CD4-positive, alpha-beta T cell treated with Interleukin-6 for 4 hours (primary cell): Measurements from ENCODE around the gene DDX54.

Source experiments
- DNase-seq: peaks from one replicate; pipeline ENCODE4 v3.0.0-alpha.2; 2020; ENCODE audit warnings: mixed read lengths

The DDX54 gene

DNA sequence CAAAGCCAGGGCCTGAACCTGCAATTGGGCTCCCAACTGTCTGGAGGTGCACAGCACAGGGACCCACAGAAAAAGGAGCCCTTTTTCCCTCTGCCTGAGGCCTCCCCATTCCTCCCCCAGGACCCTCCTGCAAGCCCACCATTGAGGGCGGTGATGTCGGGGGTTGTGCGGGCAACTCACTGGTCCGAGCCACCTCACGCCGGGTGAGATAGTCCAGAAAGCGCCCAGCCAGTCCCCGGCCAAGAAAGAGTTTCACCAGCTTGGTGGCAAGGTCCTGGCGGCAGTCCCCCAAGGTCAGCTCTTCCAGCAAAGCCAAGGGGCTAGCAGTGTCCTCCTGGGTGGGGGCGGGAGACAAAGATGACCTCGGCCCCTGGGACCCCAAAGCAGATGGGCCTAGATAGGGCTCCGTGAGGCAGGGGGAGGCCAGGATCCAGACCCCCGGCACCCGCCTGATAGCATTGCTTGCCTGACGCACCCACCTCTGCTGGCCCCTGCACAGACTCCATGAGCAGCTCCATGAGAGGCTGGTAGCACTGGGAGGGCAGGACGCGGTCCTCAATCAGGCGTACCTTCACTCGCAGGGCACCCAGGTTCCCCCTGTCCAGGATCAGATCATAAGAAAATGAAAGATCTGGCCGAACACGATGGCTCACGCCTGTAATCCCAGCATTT lies 69.7 kb downstream of the DDX54 start:
- DNase-seq, result no peak

DNA sequence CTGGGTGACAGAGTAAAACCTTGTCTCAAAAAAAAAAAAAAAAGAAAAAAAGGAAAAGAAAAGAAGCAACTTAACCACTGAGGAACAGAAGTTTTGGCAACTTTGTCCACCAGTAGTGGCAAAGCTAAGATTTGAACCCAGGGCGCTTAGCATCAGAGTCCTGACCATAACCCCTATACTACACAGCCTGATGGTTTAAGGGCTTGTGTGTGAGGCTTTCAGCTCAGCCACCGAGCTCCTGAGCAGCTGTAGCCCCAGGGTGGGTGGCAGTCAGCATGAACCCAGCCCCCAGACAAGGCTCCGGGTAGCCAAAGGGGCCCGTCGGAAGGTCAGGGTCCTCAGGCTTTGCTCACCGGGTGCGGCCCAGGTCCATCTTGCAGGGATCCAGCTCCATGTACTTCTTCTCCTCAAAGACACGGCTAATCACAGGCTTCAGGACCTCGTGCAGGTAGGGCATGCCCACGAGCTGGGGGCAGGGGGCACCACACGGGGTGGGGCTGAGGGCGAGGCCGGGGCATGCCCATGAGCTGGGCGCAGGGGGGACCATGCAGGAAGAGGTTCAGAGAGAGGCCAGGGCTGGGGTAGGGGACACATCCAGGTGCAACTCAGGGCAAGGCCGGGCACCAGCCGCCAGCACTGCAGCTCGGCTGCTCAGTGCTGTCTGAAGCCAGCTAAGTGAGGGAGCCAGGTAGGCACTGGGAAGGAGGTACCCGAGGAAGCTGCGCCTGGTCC lies 70.7 kb downstream of the DDX54 start:
- no peak for DNase-seq

DNA sequence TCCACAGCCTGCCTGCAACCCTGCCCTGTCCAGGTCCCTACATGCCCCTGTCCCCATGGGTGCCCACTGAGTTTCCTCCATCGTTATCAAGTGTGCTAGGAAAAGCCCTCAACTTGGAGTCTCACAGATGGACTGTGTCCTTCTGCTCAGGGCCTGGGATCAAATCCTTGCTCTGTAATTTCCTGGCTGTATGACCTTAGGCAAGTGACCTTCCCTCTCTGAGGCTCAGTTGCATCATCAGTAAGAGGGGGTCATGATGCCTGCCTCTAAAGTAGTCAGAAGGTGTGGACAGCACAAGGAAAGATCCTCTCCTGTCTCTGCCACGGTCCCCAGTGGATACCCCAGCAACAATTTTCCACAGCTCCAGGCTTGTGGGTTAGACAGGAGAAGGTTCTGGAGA lies 71.9 kb downstream of the DDX54 start:
- no peak for DNase-seq

DNA sequence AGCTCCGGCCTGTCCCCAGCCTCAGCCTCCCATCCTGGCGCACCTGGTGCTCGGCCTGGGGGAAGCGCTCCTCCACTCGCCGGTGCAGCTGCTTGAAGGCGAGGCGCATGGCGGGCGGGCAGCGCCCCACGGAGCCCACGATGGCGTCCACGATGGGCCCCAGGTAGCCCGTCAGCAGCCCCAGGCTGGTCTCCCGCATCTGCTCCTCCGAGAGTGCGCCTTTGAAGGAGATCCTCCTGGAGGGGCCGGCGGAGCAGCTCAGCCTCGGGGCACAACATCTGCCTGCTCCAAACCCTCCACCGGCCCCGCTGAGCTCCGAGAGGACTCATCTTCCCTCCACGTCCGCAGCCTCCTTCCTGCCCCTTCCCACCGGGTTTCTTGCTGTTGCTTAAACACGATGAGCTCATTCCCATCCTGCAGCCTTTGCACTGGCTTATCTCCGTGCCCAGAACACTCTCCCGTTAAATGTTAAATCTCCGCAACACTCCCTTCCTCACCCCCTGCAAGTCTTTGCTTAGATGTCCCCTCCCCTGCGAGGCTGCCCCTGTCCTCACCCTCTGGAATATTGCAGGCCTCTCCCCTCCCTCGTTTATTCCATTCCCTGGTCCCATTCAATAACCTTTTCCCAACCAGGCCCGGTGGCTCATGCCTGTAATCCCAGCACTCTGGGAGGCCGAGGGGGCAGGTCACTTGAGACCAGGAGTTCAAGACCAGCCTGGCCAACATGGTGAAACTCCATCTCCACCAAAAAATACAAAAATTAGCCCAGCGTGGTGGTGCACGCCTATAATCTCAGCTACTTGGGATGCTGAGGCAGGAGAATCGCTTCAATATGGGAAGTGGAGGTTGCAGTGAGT lies 73.0 kb downstream of the DDX54 start:
- DNase-seq, result no peak

DNA sequence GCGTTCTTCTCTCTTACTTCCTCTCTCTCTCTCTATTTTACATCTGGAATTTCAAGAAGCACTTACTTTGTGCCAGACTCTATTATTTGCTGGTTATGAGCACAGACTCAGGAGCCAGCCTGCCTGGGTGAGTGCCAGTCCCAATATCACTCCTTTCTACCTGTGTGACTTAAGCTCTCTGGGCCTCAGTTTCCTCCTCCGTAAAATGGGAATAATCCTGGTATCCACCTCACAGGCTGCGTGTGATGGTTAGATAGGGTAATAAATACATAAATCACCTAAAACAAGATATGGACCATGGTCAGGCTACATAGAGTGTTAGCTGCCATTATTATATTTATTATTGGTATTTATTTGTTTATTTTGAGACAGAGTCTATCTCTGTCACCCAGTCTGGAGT lies 74.0 kb downstream of the DDX54 start:
- DNase-seq, result no peak

DNA sequence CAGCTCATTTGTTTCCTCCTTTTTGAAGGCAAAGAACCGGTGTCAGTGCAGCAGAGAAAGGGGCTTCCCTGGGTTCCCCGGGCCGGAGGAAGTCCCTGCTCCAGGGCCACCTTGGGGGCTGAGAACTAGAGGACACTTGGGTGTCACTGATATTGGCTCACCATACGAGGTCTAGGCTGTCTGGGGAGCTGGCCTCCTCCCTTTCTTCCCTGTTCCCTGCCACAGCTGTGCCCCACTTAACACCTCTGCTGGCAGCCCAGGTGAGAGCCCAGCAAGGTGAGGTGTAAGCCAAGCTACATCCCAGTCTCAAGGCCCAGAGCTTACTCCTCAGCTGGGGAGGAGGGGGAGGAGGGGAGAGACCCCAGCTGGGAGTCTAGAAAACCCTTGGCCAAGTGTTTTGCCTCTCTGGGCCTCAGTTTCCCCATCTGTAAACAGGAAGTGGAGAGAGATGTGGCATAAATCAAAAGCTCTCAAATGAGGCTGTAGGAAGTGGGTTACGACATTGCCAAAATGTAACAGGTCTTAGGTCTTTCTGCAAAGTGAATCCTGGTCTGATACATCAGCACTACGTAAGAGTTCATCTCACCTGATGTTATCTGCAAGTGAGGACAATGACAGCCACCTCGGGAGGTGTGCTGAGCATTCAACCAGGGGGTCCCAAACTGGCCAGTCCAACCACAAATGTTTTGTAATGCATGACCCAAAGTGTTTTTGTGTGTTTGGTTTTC lies 75.2 kb downstream of the DDX54 start:
- no peak for DNase-seq

DNA sequence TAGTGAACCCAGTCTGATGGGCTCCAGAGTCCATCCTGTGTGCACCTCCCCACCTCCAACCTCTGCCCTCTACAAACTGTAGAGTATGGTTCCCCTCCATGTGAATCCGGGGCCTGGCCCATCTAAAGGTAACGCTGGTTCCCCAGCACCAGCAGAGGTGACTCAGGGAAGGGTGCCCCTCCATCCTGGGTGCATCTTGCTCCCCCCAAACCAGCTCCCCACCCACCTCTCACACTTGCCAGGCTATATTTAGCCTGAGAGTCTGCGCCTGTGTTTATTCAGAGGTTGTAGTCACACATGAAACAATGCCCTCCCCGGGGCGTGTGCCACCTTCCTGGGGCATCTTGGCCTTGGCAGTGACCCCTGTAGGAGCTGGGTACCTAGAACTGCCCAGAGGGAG lies 75.9 kb downstream of the DDX54 start:
- DNase-seq, result no peak

DNA sequence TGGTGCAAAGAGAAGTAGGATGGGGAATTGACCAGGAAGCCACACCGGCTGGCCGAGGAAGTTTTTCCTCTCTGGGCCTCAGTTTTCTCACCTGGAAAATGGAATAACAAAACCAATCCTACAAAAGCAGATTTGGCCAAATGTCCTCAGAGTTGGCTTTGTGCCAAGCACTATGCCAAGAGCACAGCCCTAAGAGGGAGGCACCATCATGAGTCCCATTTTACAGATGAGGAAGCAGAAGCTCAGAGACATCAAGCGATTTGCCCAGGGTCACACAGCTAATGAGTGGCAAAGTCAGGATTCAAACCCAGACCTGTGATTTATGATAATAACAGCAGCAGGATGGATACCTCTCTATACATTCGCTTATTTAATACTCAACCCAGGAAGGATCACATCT lies 77.0 kb downstream of the DDX54 start:
- DNase-seq, result no peak
